Hematopoietic multipotent progenitor cell treated with erythropoietin and hydrocortisone succinate and interleukin-3 and kit ligand, for 4 days (in vitro differentiated cells): ENCODE results near the gene LSM8.
A peak's percentile ranks its signal among the peaks of the same experiment; 100 is the strongest.
"Not testable (repeated sequence)": the region's sequence is repeated elsewhere in the genome, so short reads cannot be mapped to it uniquely, and the experiment has no call there.

Source experiments
- DNase-seq: peaks from one replicate; pipeline ENCODE4 v3.0.0-alpha.2; 2015

Gene LSM8

DNA sequence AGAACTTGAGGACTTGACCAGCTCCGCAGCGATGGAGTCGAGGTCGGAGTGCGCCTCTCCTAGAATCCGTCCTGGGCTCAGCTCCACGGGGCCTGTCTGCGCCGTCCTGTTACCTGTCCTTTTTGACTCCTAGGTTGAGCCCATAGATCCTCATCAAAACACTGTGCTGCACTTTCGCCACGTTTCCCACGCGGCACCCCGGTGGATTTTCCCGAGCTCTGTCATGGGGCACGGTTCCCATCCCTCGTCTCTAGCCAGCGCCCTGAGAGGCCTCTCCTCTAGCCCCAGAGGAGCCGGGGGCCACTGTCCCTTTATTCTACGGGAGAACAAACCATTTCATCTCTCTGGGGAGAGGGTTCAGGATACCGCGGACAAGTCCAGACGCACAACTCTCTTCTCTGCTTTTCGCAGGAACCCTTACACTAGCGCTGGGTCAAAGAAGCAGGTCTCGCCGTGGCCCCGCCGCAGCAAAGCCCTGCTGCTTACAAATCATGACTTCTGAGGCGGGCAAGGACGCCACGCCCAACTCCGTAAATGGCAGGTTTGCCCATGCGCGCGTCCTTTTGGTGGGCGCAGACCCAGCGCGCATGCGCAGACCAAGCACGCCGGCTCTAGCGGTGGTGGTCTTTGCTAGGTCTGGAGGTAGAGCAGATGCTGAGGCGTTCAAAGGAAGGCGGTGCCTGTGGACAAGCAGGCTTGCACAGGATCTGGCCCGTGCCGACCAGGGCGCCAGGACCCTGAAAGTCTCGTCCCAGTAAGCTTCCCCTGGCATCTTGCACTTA is 30.3 kb downstream of the LSM8 start:
- peak; percentile 93 for DNase-seq

DNA sequence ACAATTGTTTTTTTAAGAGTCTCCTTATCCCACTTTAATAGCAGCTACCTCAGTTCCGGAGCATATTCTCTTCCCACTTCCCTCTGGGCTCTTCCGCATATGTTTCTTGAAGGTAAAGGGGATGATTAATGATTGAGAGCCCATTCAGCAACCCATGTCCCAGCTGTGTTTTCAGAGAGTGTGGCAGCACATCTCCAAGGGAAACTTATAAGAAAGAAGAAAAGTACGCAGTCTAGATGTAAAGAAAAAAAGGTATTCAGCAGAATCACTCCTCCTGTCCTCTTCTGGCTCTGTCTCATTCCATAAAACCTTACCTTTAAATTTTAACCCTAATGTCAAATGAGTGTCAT is 30.8 kb downstream of the LSM8 start:
- no peak for DNase-seq

DNA sequence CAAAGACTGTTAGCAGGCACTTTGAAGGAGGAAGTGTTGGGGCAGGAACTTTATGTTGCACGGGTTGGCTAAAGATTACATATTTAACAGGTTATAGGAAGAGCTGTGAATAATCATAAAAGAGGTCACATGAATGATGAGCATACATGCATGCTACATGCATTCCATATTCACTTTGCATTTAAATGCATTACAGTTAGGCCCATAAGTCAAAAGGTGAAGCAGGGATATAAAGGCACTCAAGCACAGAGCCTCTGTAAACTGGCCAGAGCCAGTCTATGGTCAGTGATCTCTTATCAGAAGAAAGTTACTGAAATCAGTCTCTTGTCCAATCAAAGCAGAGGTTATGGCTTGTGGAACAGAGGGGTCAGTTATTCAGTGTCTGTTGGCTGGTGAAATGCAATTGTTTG is 33.3 kb downstream of the LSM8 start:
- DNase-seq, result no peak

DNA sequence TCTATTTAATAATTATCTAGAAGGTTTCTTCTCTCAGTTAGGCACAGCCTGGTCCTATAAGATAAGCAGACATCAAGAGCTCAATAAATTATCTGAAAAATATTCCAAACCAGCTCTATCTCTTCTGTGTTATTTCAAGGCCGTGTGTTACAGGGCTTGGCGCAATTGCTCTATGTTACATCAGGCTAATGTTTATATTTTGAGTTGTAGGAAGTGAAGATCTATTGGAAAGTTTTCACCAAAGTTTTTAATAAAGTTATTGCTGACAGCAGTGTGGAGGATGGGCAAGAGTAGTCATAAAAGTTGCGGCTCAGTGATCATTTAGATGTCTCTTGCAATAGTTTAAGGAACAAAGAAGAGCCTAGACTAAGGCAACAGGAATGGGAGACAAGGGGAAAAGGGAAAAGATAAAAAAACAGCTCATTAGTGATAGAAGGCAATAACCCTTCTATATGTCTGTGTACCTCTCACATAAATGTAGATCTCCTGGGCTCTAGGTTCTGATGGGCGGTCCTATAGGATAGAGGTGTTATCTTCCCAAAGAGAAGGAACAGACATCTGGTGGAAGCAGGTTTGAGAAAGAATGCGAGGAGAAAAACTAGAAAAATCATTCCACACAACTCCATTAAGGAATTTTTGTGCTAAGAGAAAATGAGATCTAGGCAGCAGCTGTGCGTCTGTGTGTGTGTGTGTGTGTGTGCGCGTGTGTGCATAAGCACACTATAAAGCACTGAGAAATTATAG is 34.6 kb downstream of the LSM8 start:
- DNase-seq, result peak; percentile 37

DNA sequence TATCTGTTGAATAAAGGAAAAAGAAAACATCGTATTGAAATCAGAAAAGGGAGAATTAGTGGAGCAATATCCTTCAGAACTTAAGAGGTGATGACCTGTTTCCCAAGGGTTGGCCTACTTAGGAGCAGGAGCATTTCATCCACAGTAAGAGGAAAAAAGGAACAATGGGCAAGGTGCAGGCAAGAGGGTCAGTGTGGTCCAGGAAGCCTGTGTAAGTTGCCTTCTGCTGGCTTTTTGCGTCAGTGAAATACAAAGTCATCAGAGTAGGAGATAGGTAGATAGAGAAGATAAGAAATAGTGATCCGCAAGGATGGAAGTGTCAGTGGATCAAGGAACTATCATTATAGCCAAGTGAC is 35.2 kb downstream of the LSM8 start:
- DNase-seq, result no peak

DNA sequence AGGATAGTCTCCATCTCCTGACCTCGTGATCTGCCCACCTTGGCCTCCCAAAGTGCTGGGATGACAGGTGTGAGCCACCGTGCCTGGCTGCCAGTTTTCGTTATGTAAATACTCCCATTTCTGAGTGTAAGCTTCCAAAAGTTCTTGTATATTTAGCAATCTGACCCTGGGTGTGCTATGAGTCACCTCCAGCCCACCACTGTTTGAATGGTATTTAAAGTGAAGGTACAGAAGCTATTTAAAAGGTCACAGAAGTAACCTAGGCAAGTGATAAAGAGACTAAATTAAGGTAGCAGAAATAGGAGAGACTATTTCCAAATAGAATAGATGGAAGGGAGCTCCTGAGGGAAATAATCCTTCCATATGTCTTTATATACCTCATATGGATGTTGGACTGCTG is 36.6 kb downstream of the LSM8 start:
- DNase-seq, result no peak

DNA sequence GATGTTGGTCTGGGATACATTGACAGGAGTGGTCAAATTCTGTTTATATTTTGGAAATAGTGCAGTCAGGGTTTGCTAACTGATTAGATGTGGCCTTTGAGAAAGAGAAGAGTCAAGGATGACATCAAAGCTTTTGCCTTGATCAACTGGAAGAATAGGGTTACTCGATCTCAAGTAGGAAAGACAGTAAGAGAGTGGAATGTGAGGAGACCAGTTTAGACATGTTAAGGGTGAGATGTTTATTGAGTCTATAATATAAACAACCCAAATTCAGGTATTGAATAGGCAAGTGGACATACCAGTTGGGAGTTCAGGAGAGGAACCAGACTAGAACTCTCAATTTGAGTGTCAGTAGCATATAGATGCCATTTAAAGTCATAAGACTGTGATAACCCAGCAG is 38.6 kb downstream of the LSM8 start:
- DNase-seq, result no peak

DNA sequence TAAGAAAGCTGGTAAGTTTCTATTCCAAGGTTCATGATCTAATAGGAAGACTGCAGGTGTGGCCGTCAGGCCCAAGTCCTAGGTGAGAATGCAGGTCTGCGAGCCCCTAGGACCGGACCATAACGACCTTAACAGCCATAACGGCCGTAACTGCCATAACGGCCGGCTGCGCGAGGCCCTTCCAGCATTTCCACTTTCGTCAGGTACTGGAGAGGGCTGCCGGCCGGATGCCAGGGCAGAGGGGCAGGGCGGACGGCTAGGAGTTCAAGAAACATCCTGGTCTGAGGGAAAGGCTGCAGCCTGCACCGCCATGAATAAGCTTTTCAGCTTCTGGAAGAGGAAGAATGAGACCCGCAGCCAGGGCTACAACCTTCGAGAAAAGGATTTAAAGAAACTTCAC is 40.6 kb downstream of the LSM8 start, which contains the start of gene ANKRD7:
Gene ANKRD7, plus strand, starts transcription at position 184 of the 400 bp plus-strand sequence. Its CDS starts 127 bp downstream, at position 311.
- DNase-seq, result no peak

DNA sequence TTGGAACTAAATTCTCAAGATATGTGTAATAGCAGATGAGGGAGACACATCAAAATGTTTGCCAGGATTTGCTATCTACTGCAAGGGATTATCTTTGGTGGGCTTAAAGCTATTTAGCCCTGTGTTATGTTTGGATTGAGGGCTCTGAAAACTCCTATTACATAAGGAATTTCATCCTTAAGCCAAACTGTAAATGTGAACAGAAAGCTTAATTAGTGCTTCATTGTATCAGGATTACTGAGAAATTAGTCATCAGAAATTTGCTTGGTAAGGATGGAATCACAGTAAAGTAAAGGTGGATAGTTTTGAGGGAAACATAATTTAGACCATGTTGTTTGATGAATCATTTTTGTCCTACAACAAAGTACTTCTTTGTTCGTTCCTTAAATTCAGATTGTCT is 48.9 kb downstream of the LSM8 start:
- no peak for DNase-seq

DNA sequence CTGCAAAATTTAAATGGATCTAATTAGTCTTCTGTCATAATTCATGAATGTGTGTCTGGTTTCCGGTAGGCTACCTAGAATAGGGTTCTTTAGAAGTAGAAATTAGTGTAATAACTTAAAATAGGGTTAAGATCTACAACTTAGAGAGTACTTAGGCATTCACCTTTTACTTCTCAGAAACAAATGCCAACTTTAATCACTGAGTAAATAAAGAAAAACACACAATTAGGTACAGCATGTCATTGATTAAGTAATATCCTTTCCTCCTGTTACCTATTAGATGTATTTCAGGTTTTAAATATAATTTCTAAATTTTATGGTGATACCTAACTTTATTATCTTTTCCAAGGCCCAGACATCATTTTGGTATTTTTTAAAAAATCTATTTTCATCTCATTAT is 49.8 kb downstream of the LSM8 start:
- no peak for DNase-seq

DNA sequence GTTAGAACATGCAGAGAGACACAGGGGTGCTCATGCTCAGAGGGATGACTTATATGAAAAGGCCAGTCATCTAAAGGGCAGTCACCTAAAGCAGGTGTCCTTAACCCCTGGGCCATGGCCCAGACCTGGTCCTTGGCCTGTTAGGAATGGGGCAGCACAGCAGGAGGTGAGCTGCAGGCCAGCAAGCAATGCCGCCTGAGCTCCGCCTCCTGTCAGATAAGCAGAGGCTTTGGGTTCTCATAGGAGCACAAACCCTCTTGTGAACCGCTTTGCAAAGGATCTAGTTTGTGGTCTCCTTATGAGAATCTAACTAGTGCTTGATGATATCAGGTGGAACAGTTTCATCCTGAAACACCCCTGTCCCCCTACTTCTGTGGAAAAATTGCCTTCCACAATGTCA is 55.0 kb downstream of the LSM8 start:
- DNase-seq, result no peak

DNA sequence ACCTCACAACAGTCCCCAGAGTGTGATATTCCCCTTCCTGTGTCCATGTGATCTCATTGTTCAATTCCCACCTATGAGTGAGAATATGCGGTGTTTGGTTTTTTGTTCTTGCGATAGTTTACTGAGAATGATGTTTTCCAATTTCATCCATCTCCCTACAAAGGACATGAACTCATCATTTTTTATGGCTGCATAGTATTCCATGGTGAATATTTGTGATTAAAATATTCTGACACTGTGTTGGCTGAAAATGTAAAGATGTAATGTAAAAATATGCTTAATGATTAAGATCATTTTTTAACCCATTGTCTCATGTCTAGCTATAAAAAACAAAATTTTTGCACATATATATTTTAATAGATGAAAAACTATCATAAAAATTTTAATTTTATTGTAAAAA is 56.4 kb downstream of the LSM8 start:
- DNase-seq, result not testable (repeated sequence)
